ENCODE data around the gene MLLT10.

Gene MLLT10

DNA sequence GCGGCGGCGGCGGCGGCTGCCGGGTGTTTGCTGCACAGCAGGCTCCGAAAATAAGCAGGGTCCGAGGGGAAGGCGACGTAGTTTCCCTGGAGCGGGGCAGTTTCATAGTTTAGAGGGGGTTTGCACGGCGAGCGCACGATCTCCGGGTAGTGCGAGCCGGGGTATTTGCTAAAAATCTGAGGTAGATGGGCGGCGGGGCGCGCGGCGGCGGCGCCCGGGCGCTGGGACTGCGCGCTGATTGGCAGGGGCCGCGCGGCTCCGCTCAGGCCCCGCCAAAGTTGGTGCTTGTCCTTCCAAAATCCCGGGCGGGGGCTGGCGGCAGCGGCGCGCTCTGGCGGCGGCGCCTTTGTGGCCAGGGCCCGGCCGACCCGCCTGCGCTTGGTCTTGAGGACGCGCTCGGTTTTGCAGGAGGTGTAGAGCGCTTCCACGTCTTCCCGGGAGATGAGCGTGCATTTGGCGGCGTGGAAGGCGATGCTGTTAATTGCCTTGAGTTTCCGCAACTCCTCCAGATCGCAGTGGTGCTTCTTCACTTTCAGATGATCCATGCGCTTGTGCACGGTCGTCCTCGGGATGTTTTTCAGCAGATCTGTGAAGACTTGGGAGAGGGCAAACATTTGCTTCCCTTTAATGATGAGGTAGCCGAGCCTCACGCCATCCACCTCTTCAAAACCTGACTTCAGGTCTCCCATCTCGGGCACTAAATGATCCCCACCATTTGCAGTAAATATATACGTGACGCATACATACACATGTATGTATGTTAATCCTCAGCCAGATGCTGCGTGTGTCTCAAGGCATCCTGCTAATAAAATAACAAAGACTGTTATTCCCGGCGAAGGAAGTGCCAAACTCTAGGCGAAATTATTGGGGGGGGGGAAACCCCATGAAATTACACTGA is 16.6 kb upstream of the MLLT10 start:
- DNase-seq: no peak

DNA sequence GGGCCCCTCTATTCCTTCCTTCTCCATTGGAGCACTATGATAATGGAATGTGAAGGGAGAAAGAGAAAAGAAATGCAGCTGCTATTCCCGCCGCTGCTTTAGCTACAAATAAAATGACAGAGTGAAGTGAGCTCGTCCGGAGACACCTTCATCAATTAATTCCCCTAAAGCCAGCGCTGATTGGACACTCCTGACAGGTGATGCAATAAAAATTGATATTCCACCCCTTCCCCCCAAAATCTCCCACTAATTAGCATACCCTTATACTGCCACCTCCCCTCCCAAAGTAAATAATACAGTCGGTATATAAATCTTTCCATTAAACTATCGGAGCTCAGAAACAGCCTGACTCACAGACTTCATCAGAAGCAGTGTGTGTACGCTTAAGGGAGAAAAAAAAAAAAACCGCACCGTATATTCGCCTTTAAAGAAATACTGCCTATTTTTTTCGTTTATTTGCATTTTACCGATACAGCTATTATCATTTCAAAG is 15.8 kb upstream of the MLLT10 start:
- no peak for DNase-seq

DNA sequence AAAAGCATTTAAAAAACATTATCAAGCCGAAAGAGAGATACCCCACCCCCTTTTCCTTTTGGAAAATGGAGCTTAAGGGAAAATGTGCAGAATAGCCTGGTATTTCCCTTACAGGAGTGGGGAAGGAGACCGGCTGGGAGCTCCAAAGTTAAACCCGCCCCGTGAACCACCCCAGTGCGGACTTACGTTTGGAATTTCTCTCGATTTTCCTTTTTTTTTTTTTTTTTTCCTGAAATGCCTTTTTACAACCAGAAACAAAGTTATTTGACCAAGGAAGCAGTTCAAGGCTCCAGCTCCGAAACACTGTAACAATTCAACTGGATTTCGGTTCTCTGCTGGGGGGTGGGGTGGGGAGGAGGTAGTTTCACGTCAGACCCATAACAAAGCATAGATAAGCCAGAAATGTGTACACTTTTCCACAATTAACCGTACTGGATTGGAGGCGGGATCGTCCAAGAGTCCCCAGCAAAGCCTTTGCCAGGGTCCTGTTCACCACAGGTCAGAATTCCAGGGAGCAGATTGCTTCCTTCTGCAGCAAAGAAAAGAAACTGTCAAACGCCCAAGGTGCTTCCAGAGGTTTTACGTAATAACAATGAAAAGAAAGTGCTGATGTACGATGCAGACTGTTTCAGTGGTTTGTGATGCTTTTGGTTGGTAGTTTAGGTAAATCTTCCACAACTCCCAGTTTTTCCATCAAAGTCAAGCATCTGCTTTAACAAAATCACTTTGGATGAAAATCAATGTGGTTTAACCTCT is 15.2 kb upstream of the MLLT10 start:
- no peak for DNase-seq

DNA sequence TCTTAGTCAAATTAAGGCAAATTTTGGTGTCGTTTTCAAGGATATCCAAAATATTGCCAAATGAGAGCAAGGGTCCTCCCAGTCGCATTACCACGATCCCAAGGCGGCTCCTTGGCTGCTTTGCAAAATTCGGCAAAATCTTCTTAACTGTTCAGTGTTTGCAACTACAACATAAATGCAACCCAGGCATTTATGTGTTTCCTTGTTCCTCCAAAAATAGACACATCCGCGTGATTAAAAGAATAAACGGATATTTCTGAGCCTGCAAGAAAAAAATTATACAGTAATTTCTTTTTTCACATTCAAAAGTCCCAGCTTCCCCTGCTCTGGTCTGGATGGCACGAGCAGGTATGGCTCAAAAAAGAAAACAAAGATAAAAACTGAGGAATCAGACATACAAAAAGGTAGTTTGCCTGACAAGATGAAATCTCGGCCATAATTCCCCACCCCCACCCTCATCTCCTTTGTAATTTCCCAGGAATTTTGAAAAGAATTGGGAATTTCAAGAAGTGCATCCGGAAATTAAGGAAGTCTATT is 14.6 kb upstream of the MLLT10 start:
- no peak for DNase-seq

DNA sequence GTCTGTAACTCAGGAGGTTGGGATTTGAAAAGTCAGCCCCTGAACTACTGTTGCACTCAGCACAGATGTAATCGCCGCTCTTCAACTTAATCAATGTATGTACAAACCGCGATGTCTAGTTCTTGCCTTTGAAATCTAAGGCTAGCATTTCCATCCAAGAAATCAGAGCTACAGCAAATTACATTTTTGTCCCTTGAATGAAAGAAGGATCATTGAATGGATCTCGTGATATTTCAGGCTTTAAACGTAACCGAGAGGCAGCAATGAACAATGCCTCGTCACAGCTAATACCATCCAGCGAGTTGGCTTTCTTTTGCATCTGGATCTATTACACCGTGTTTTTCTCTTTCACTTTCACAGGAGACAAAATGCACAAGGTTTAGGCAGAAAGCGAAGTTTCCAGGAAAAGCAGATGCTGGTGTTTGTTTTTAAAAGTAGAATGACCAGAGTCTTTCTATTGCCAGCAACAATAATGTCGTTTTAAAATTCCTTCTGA is 14.0 kb upstream of the MLLT10 start:
- DNase-seq: no peak

DNA sequence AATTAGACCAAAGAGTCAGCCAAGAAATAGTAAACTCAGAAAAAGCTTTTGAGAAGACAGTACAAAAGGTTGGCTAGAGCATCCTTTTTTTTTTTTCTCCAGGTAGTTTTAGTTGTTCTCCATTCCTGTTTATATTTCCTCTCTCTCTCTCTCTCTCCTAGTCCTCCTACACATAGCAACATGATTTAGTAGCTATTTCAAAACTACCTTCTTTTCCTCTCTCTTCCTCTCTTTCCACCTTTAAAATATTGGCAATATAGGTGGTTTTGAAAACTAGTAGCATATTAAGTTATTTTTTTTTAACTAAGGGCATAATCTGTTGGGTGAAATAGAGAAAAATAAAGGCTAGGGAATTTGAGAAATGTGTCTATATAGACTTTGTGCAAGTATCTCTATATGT is 13.5 kb upstream of the MLLT10 start:
- no peak for DNase-seq

DNA sequence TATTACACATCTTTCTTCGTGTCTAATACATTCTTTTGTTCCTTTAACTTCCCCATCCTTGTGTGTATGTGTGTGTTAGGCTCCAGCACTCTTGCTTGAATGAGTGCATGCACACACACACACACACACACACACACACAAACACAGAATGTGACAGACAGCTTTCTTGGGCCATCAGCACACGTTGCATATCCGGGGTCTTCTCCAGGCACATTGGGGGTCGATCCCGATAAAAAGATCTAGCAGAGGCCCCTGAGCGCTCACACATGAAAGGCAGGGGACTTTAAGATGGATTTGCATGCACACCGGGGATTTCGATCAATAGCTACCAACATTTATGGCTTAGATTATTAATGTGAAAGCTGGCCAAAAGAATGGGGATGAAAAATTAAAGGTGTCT is 13.1 kb upstream of the MLLT10 start:
- no peak for DNase-seq

DNA sequence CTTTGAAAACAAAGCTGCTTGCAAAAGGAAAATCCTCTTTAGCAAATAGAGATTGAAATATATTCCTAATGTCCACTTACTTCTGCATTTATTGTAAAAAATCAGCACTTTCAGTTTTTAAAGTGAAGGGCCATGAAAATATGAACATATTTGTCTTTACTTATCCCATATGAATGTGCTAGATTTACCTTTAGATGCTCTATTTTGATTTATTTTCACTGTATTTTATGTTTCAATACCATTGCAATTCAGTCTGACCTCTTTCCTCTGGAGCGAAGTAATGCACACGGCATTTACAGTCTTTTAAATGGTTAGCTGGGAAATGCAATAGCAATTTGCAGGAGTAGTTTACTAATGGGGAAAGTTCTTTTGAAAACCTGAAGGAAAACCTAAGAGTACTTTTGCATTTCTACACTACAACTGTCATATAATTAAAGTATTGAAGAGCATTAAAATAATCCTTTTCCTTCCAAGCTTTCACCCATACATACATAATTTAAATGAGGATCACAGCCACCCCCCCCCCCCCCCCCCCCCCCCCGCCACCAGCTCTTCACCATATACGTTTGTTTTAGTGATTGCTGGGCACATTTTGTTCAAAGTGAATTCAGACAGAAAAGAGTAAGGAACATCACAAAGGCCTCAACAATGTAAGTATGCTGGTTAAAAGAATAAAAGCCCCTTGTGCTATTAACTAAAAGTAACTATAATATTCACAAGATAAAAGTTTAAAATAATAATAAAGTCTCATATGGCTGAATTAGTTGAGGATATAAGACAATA is 12.1 kb upstream of the MLLT10 start:
- DNase-seq: no peak

DNA sequence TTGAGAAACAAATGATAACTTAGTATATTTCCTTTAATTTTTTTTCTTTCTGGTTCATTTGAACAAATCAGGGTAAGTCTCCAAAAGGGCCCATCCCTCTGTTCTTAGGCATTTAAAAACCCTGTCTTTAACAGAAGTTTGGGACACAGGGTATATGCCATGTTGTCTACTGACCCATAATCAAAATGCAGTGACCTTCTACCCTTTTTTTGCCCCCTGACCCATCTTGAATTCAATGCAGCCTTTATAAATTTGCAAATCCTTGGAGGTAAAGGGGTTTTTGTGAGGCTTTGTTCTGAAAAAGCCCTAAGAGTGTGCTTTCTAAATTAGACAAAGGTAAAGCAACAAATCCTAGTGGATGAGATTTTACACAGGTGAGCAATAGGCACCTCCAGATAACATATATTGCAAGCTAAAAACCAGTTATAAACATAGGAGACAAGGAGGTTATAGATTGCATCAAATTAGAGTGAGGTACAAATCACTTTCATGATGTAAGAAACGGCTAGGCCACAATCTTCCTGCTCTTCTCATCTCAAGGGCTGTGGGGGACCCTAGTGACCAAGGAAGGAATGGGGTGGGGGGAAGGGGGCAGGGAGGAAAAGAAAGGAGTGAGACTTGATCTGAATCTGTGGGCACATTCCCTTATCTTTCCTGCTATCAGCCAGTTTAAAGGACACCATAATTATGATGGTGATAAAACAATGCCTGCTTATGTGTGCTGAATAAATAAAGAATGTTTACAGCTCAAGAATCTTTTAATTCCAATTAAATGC is 11.2 kb upstream of the MLLT10 start:
- DNase-seq: no peak

DNA sequence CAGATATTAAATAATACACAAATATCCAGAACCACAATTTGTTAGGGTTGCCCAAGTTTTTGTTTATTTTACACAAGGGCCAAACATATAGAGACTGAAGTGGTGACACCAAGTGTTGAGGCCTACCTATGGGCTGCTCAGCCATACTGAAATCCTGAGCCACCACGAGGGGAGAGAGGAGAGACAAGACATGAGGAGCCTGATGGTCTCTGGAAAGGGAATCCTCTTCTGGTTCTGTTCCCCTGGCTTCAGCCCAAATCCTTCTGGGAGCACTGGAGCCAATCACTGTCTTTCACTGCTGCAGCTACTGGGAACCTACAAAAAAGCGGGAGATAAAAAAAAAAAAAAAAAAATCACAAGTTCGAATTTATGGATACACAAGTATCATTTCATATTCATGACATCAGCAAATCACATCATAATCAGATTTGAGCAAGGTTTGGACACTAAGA is 10.4 kb upstream of the MLLT10 start:
- DNase-seq: no peak

DNA sequence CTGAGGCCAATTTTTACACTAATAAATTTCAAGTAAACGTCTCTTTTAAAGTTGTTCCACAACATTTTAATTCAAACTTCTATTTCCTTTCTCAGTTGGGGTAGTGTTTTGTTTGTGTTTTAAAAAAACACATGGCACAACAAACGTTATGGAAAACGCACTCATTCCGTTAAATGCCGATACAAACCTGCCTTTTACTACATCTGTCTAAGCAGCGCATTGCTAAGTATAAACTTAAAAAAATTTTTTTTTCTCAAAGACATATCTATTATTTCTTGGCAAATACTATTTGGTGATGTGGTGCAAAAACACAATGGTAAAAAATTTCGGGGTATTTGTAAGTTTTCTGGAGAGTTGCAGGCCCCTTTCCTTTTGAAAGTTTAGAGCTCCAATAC is 9.9 kb upstream of the MLLT10 start:
- no peak for DNase-seq

DNA sequence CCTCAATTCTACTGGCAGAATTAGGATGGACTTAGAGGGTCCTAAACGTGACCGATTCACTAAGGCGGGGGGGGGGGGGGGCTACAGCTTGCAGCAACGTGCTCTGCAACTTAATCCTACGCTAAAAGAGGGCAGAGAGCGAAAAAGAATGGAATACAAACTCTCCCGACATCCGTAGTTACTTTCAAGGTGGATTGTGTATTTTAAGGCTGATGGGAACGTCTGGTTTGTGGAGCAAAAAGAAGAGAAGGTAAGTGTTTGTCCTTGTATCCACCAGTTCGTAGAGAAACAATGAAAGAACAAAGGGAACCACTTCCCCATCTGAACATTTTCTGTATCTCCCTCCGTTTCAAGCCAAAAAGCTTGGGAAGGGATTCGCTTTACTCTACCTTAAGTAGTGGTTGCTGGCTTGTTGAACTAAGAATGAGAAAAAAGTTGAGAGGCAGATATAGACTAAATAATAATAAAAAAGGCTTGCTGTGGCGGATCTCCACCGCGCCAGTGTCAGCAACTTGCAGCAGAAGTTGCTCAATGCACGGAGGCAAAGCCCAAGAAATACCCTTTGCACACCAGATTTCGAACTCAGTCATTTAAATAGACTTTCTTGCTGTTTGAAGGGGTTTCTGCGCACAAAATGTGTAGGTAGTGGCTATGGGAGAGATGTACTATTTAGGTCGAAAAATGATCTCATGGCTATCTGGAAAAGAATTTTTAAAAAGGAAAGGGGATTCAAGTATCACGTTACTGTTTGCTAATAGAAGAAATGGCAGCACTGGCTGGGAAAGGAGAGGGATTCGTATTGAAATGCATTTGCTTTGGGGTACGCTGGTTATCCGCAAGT is 9.3 kb upstream of the MLLT10 start:
- DNase-seq: no peak

DNA sequence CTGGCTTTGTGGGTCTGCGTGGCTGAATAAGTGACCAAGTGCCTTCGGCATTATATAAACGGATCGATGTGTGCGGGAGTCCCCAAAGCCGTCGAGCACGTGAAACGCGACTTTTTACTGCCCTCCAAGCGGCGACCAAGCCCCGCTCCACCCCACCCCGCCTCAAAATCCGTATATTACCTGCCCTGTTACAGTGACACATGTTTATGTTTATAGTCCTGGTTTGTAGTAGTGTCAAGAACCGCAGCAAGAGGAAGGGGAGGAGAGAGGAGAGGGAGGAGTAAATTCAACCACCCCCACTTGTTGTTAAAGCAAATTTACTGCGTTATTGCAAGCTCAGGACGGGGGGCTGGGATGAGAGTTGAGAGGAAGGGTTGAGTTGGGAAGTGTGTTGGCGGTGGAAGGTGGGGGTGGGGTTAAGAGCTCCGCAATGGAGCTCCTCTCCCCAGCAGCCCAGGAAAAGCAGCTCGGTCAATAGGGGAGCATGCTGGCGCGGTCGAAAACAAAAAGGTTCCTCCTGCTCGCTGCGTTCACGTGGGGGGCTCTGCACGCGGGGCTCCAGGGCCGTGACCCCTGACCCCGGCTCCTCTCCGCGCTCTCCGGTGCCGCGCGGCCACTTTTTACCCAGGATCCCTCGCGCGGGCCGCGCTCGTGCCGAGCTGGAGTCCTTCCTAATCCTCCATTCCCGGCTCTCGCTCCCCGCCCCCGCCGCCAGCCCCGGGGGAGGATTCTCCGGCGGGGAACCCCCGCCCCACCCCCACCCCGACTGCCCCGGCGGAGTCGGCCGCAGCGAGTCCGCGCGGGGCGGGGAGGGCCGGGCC is 8.5 kb upstream of the MLLT10 start, which contains the start of gene SKIDA1:
SKIDA1 (minus strand) TSS at position 316 of the 821 bp plus-strand sequence. CDS start 7,860 bp downstream, outside the sequence.
- peak; percentile 70 for DNase-seq

DNA sequence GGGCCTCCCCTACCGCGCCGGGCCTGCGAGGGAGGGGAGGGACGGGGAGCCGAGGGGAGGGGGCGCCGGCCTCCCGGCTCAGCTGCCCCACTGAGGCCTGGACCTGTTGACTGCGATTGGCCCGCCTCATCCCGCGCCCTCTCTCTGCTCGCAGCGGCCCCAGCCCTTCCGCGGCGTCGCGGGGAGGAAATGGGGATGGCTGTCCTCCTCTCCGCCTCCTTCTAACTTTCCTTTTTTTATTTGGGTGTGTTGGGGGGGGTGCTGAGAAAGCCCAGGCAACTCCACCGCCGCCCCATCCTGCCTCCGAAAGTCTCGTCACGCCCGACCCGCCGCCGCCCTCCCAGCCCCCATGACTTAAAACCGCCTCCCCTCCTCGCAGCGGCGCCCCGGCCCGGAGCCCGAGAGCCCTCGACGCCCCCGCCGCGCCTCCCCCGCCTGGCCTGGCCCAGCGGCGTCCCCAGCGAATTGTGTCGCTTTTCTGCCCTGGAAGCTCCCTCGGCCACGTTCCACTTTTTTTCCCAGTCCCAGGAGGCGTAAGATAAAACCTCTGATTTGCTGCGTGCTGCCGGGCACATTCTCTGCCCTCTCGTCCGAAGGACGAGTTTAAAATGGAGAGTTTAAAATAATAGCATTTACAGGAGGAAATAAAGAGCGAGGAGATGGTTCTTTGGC is 7.7 kb upstream of the MLLT10 start:
- DNase-seq: no peak

DNA sequence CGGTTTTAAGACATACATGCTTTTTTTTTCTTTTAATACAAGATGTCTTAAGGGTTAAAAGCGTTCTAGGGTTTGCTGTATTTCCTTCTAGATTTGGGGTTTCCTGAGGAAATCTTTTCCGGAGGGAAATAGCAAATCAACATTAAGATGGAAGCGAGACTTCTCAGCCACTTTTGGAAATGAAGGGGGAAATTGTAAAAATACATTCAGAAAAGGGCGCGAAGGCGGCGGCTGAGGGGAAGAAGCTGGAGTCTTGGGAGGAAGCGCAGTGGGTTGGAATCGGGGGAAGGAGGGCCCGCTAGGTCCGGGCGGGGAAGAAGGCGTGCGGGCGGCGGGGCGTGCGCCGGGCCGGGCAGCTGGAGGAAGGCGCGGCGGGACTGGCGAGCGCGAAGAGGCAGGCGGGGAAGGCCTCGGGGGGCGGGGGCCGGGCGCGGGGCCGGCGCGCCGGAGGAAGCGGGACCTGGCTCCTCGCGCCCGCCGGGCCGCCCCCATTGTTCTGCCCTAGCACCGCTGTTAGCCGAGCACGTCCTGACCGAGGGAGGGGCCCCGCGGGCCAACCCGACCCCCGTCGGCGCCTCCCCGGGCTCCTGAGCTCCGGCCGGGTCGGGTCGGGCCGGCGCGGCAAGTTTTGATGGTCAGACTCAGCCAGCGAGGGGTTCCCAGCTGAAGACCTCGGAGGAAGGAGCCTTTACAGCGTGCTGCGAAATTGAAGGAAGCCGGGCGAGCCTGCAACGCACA is 7.0 kb upstream of the MLLT10 start:
- no peak for DNase-seq

DNA sequence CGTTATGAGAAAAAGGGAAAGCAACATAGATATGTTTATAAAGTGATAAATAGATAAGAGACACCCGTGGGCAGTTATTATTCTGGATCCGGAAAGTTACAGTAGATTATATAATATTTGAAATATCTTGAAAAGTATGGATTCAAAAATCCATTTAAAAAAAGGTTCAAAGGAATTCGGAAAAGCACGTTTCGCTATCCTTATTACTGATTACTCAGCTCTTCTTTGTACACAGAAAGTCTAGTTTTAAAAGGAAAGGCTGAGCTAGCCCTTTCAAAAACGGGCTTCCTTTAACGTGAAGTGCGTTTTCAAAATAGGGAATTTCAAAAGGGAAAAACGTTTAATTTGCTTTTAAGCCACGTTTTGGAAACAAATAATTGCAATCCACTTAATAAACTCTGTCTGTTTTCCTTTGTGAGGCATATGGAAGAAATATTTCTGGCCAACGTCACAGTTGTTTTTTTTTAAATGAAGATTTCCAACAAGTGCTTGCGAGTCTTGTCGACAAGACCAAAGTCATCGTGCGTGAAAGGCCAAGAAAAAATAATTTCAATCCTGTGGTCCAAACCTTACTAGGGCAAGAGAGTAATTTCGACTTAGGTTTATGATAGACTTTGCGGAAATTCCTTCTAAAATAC is 6.3 kb upstream of the MLLT10 start:
- no peak for DNase-seq

DNA sequence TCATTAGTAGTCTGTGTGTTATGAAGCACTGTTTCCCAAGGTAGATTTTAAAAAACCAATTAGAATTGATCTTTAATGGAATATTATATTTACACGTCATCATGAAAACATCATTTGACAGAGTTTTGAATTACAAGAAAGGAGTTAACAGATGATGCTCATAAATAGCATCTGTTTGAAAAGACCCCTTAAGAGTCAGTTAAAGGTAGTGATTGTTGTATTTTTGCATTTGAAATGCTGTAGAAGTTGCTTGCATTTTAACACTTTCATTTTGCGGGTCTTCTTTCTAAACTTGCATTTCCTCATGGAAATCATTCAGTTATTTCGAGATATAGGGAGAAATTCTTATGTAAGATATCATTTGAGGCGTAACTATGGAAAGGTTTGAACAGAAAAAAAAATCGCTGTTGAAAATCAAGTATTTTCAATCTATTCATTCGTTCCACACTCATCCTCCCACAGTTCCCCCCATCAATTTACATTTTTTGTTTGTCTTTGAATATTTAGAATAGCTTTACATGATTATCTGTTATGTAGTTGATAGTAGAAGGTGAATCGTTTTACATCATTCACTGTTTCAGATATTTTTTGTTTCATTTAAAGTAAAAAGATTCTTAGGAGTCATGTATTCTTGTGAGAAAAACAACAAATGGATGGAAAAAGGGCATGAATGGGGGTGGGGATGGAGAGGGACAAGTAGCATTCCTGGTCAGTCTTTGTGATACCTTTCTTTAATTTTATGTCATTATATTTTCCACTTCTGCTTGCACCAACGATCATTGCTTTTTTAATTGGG is 5.6 kb upstream of the MLLT10 start:
- DNase-seq: no peak
